Testis (tissue), 3 donors: ENCODE data around the gene ORC1. TPM values are rescaled to one million over a fixed set of nuclear protein-coding genes. Genes with fewer than 3 reads are reported as not detected.

Source experiments
- DNase-seq: peaks from one replicate; pipeline ENCODE4 v3.0.0-alpha.2; 2019
- H3K27ac ChIP-seq, 2 donors: fragments of 200-600 bp; sonication (generic); one replicate each; pipeline ENCODE4 v1.5.1; 2019
- H3K27me3 ChIP-seq: fragments of 200-600 bp; sonication (generic); one replicate; pipeline ENCODE4 v1.5.1; 2019
- H3K36me3 ChIP-seq: fragments of 200-600 bp; sonication (generic); one replicate; pipeline ENCODE4 v1.5.1; 2017; ENCODE audit warnings: low read depth; ENCODE audit errors: missing control alignments
- H3K4me1 ChIP-seq: fragments of 200-600 bp; sonication (generic); one replicate; pipeline ENCODE4 v1.5.1; 2019
- H3K4me3 ChIP-seq, 2 donors: fragments of 200-600 bp; sonication (generic); one replicate each; pipeline ENCODE4 v1.5.1; 2017 to 2019
- H3K9me3 ChIP-seq: fragments of 200-600 bp; sonication (generic); one replicate; pipeline ENCODE4 v1.5.1; 2017
- CTCF ChIP-seq, 3 experiments: fragments of 450-650 bp in 2 of 3; fragments of 200-600 bp in 1 of 3; sonication (generic) in 1 of 3; IDR thresholded peaks; one replicate each; pipeline ENCODE4 v1.5.1; 2016 to 2019; ENCODE audit warnings: antibody characterized with exemption in 3 of 3, mild to moderate bottlenecking in 2 of 3, moderate library complexity in 1 of 3
- POLR2A ChIP-seq: fragments of 450-650 bp; IDR thresholded peaks from one replicate; pipeline ENCODE4 v1.6.1; 2017; ENCODE audit warnings: antibody characterized with exemption, mild to moderate bottlenecking, moderate library complexity
- WGBS, 2 donors: methylation state at CpG; one replicate each; pipeline ENCODE4 v1.1.5; 2018; 5-methylcytosine and 5-hydroxymethylcytosine counted together
- intact Hi-C: fragments of 100-400 bp; cut with DNase I; formaldehyde crosslinking; loops from one replicate; pipeline ENCODE4 v1.15.1; 2023; ENCODE audit warnings: low total_unique reads
- polyA plus RNA-seq: library from polyadenylated mRNA; stranded (reverse); fragments of 350-450 nt; fragmentation: Illumina TruSeq; extraction: RNeasy Lipid Tissue Mini Kit (QIAGEN cat#74804); gene quantifications from one replicate; pipeline ENCODE4 v1.2.3, GENCODE V29; 2014; ENCODE audit warnings: low read depth, low replicate concordance; ENCODE audit not compliant: insufficient read depth
- total RNA-seq, 2 donors: library from RNA; depleted of rRNA; stranded (reverse); fragments of >200 nt; gene quantifications; one replicate each; pipeline ENCODE4 v1.2.3, GENCODE V29; 2016

ORC1 gene
- total and polyA plus RNA-seq, 3 donors from 2014 or later: 5.7 to 6.9 (median 6.4) TPM

- H3K4me1 ChIP-seq: peaks cover 18% of the 10 kb centered on the region
- H3K4me3 ChIP-seq: no peak overlapping the region
- H3K27ac ChIP-seq: no peak overlapping the region
- H3K9me3 ChIP-seq: no peaks in the 10 kb centered on the region
- H3K36me3 ChIP-seq: no peaks in the 10 kb centered on the region
- intact Hi-C loops: no loop called here
- WGBS, 2 donors: 39 to 53% methylated on average over 3 of the region's 3 CpGs
- TF ChIP-seq POLR2A (no peak), CTCF (IDR thresholded peaks at IDR 0.05) (no peak)
- H3K27me3 ChIP-seq: no peaks in the 10 kb centered on the region
- DNase-seq: no peak
These were observed 1.4 kb downstream of the ORC1 start for GRCh38 chr1:52402860-52403240.

GRCh38 chr1:52400131-52400530 is 4.1 kb downstream of the ORC1 start:
- no peak overlapping the region for H3K27ac ChIP-seq
- DNase-seq: no peak
- peaks cover 8% of the 10 kb centered on the region for H3K4me1 ChIP-seq
- intact Hi-C loops: no loop called here
- no peaks in the 10 kb centered on the region for H3K9me3 ChIP-seq
- H3K27me3 ChIP-seq: no peaks in the 10 kb centered on the region
- no peak for TF ChIP-seq CTCF (IDR thresholded peaks at IDR 0.05)
- H3K4me3 ChIP-seq: no peak overlapping the region
- H3K36me3 ChIP-seq: no peaks in the 10 kb centered on the region
- 94 to 98% methylated on average over 6 of the region's 6 CpGs for WGBS, 2 donors

GRCh38 chr1:52399629-52400028 is 4.6 kb downstream of the ORC1 start:
- Histone ChIP-seq H3K9me3 (no peaks in the 10 kb centered on the region), H3K4me3 (no peak overlapping the region), H3K36me3 (no peaks in the 10 kb centered on the region), H3K4me1 (peaks cover 8% of the 10 kb centered on the region), H3K27me3 (no peaks in the 10 kb centered on the region), H3K27ac (no peak overlapping the region)
- no peak for DNase-seq
- TF ChIP-seq CTCF (IDR thresholded peaks at IDR 0.05) (no peak), POLR2A (no peak)
- 93 to 95% methylated on average over 3 of the region's 3 CpGs for WGBS, 2 donors
- intact Hi-C loops: no loop called here

- TF ChIP-seq POLR2A: no peak
- no peak for TF ChIP-seq CTCF (IDR thresholded peaks at IDR 0.05)
- intact Hi-C loops: no loop called here
- WGBS, 2 donors: 95% methylated on average over 5 of the region's 5 CpGs
- Histone ChIP-seq H3K27me3 (no peaks in the 10 kb centered on the region), H3K9me3 (no peaks in the 10 kb centered on the region), H3K36me3 (no peaks in the 10 kb centered on the region), H3K4me3 (no peak overlapping the region), H3K27ac (no peak overlapping the region), H3K4me1 (no peaks in the 10 kb centered on the region)
- DNase-seq: no peak
These were observed 11.0 kb downstream of the ORC1 start for GRCh38 chr1:52393174-52393573.

GRCh38 chr1:52386458-52386857 is 17.8 kb downstream of the ORC1 start:
- TF ChIP-seq POLR2A (no peak), CTCF (IDR thresholded peaks at IDR 0.05) (no peak)
- 89 to 91% methylated on average over 5 of the region's 5 CpGs for WGBS, 2 donors
- intact Hi-C loops: no loop called here
- Histone ChIP-seq H3K4me1 (no peaks in the 10 kb centered on the region), H3K4me3 (no peak overlapping the region), H3K27ac (no peak overlapping the region), H3K36me3 (no peaks in the 10 kb centered on the region), H3K9me3 (no peaks in the 10 kb centered on the region), H3K27me3 (no peaks in the 10 kb centered on the region)
- no peak for DNase-seq
